ENCODE data around the gene SMARCA1.
"Not testable (repeated sequence)": the region's sequence is repeated elsewhere in the genome, so short reads cannot be mapped to it uniquely, and the experiment has no call there.

SMARCA1 gene

DNA sequence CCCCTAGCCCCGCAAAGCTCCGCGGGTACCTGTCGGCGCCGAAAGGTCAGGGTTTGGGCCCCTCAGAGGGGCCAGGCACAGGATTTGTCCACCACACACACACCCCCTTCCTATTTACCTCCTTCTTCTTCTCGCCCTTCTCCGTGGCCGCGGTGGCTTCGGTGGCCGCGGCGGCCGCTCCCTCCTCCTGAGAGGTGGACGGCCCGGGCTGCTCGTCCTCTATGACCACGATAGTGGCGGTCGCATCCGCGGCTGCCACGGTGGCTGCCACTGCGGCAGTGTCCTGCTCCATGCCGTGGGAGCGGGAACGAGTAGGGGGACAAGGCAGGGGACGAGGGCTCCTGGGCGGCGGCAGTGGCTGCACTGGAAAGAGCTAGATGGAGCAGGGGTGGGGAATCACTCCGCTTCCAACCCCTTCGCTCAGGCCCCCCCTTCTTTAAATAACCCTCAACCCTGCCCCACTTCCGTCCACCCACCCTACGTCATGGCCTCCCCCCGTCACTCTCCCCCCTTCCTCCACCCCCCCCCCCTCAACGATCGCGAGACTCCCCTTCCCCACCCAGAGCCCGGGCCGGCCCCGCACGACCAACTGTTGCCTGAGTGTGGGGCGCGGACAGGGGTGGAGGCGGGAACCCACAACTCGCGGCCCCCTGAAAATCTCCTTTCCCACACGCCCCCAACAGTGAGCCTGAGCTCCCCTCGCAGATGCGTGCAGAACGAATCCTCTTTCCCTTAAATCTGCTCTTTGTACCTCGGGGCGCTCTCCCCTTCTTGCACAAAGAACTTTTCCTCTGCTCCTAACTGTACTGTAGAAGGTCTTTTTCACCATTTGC is at the start of gene SMARCA1:
SMARCA1 (minus strand) TSS at position 412 of the 833 bp plus-strand sequence; CDS start at position 292, 120 bp downstream.
- no peak for DNase-seq

- DNase-seq = no peak
Measured at GRCh38 chrX:129572422-129572821, 49.1 kb upstream of the SMARCA1 start.

GRCh38 chrX:129568349-129568748 is 45.1 kb upstream of the SMARCA1 start:
- no peak for DNase-seq

DNA sequence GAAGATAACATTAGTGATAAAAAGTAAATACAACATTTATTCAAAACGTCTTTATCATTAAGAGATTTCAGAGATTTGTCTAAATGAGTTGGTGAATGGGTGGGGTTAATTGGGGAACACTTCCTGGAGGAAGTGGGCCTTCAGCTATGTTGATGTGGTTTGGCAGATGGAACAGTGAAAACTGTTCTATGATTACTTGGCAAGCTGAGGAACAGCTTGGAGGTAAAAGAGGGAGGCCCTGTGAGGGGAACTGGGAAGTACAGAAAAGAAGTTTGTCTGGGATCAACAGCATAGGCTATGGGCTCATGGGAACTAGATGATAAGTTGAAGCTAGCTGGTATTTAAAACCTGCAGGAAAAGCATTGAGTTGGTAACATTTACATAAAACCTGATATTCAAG is 42.8 kb upstream of the SMARCA1 start:
- no peak for DNase-seq

GRCh38 chrX:129565046-129565650 is 41.9 kb upstream of the SMARCA1 start:
- no peak for DNase-seq

- not testable (repeated sequence) for DNase-seq
Measured at GRCh38 chrX:129564345-129564744, 41.1 kb upstream of the SMARCA1 start.

DNA sequence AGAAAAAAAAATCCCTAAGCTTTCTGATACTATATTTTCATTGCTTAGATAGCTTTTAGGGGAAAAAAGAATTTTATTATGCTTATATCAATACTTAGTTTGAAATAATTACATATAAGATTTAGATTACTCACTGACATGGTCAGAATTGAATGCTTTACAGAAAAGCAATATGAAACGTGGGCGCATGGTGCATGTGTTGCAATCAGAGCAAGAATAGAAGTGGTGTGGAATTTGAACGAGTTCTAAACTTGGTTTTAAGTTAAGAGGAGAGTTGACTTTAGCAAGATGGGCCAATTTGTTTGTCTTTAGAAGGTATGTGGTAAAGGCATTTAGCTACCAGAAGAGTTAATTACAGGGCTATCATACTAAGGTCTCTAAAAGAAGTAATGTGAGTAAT is 38.2 kb upstream of the SMARCA1 start:
- DNase-seq = no peak

DNA sequence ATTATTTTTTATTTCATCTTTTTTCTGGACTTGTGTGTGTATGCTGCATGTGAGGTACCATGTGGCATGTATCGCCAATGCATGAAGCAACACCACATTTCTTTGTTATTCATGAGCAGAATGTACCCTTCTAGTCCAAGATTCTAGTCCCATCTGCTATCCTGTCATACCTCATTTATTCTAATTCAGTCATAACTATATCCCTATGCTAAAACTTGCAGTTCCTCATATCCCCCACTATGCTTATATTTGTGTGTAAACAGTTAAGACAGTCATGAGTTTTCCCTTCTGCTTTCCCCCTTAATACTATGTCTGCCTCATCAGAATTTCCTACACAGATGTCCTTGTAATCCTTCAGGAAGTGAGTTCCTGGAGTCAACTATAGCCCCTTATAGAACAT is 36.5 kb upstream of the SMARCA1 start:
- DNase-seq = no peak

GRCh38 chrX:129557844-129558480 is 34.7 kb upstream of the SMARCA1 start:
- DNase-seq = no peak

DNA sequence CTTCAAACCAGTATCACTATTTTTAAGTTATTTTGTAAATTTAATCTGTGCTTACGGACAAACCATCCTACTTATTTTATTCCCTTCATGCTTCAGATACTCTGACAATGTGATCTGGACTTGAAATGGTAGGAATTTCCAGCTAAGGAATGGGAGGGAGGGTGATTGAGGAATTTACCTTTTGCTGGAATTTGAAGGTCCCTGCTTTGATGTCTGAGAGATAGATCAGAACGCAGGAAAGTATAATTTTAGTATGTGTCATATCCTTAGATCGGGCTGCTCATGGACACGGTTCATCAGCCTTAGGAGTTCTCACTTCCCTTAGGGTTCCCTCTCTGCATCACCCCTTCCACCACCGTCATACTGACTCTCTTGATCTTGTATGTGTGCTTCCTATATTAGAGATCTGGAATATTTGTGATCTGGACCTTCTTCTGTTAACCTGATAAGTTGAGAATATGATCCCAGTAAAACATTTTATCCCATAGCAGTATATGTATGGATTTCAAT is 33.6 kb upstream of the SMARCA1 start:
- no peak for DNase-seq

GRCh38 chrX:129554816-129555215 is 31.5 kb upstream of the SMARCA1 start:
- DNase-seq = not testable (repeated sequence)

DNA sequence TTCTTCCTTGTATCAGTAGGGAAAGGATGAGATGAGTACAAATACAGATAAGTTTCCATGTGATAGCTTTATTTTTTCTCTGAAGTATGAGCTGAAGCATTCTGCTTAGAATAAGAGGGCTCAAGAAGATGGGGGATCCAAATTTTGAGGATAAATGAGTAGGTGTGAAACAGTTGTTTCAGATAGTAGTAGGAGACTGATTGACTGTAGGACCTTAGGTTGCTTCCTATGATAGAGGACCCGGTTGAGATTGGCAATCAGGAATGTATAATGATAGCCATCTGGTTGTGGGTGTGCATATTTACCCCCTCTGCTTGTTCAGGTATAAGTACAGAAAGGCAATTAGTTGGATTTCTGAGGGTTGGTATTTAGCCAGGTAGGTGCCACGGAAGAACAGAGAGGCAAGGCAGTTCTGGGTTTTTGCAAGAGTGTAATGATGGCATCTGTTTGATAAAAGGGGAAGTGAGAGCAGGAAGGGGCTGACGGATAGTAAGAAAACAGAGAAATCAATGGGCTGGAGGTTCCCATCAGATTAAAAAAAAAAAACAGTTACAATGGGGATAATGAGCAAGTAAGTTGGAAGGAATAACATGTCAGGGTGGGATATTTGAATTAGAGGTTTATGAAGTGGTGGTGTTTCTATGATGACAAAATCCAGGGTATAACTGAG is 30.5 kb upstream of the SMARCA1 start:
- DNase-seq = no peak

GRCh38 chrX:129549124-129549523 is 25.8 kb upstream of the SMARCA1 start:
- no peak for DNase-seq

- DNase-seq = no peak
Measured at GRCh38 chrX:129545408-129545807, 22.1 kb upstream of the SMARCA1 start.

DNA sequence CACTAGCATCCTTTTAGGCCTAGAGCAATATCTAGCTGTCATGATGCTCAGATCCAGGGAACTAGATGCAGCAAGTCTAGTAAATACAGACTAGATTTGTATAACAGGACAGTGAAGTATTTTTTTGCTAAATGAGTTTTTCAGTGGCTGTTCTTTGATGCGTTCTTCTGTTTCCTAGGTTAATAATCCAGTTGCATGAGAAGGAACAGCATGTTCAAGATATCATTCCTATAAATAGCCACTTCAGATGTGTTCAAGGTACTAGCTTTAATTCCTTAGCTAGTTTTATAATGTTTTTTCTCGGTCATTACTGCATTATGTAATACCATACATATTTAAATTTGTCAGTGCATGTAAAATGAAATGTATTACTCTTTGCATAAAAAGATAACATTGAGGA is 21.5 kb upstream of the SMARCA1 start:
- no peak for DNase-seq

- no peak for DNase-seq
Measured at GRCh38 chrX:129540722-129541184, 17.5 kb upstream of the SMARCA1 start.

DNA sequence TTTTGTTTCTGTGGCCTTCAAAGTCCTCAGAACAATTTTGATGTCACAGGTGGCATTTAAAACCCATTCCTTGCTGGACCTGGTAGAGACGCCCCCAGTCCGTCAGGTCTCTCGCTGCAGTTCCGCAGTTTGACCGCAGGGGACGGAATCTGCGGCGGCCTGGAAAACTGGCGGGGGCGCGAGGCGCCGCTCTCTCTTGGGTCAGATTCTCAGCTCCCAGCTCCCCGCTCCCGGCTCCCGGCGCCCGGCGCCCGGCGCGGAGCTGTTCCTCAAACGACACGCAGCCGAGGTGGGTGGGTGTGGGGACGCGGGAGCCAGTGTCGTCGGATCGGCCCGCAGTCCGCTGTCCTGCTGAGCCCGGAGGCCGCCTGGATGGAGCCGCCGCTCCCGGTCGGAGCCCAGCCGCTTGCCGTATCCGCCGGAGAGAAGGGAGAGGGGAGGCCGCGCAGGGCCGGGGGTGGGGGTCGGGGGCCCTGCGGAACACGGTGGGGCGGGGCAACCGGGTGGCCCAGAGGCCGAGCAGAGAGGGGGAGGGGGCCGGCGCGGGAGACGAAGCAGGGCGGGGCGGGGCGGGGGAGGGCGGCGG is 16.9 kb upstream of the SMARCA1 start, which contains the start of gene OCRL:
OCRL (plus strand) TSS at position 192 of the 586 bp plus-strand sequence; CDS start at position 373, 181 bp downstream.
- DNase-seq = peak; percentile 52

- no peak for DNase-seq
Measured at GRCh38 chrX:129534816-129535578, 11.7 kb upstream of the SMARCA1 start.

- DNase-seq = no peak
Measured at GRCh38 chrX:129531132-129531531, 7.8 kb upstream of the SMARCA1 start.

DNA sequence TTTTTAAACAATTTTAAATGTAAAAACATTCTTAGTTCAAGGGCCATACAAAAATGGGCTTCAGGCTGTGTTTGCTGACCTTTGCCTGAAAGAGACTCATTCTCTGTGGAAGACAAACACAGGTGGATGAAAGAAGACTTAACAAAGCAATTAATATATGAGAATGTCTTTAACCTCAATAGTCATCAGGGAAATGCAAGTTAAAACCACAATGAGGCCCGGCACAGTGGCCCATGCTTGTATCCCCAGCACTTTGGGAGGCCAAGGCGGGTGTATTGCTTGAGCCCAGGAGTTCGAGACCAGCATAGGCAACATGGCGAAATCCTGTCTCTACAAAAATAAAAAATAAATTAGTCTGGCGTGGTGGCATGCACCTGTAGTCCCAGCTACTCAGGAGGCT is 7.1 kb upstream of the SMARCA1 start:
- DNase-seq = no peak

DNA sequence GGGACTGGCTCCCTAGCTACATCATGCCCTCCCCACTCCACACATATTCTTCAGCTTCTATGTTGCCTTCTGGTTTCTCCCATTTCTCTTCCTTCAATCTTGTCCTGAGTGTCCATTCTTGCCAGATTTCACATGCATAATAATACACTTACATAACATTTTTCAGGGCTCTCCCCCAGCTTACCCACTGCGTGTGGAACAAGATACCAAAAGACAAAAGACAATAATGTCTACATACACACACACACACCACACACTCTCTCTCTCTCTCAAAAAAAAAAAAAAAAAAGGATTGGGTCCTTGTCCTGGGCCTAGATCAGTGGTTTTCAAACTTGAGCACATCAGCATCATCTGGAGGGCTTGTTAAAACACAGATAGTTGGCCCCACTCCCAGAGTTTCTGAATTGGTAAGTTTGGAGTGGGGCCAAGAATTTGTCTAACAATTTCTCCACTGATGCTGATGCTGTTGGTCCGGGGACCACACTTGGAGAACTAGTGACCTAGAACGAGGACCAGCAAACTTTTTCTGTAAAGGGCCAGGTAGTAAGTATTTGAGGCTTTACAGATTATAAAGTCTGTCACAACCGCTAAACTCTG is 6.5 kb upstream of the SMARCA1 start:
- DNase-seq = no peak
